Left renal pelvis (tissue), 4 donors: Measurements from ENCODE around the gene OR4D11. TPM values are rescaled to one million over a fixed set of nuclear protein-coding genes. Genes with fewer than 3 reads are reported as not detected.
A peak's percentile ranks its signal among the peaks of the same experiment; 100 is the strongest.
"Not testable (repeated sequence)": the region's sequence is repeated elsewhere in the genome, so short reads cannot be mapped to it uniquely, and the experiment has no call there.

ENCODE experiments used
- DNase-seq, 4 donors: peaks; one replicate each; pipeline ENCODE4 v3.0.0-alpha.2; 2013; ENCODE audit warnings: low read depth in 4 of 4, low spot score in 3 of 4
- polyA plus RNA-seq, 4 donors: library from polyadenylated mRNA; unstranded; fragments of 120-200 nt; gene quantifications; one replicate each; pipeline ENCODE4 v1.2.1, GENCODE V29; 2013; ENCODE audit not compliant: insufficient read length in 4 of 4

OR4D11 gene
- polyA plus RNA-seq = not detected

DNA sequence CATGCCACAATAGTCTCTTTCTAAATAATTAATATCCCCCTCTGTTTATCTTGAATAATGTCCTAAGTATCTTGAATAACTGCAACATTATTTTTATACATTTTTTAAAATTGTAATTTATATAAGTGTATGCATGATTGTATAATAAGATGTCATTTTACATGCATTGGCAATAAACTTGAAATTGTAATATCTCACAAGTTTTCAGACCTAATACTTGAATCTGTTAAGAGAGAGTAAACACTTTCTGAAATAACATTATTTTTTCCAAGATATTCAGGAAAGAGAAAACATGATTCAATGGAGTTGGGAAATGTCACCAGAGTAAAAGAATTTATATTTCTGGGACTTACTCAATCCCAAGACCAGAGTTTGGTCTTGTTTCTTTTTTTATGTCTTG, at the start of gene OR4D11:
Gene OR4D11 (plus strand): TSS at position 301 of the 400 bp plus-strand sequence. CDS start 0 bp downstream, at position 301.
- no peak for DNase-seq

DNA sequence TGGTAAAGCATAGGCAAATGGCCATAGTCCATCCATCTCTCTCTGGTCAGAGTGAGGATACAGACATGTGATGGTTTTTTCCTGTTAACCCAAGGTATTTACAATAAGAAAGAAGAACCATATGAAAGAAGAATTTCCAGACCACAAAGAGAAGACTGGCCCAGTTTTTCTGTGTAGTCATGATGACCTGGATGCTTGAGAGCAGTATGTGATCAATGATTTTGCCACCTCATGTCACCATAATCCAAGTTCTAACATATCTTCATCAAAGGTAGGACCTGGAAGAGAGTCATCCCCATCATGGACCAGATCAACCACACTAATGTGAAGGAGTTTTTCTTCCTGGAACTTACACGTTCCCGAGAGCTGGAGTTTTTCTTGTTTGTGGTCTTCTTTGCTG, 46.7 kb upstream of the OR4D11 start, which contains the start of gene OR4D6:
Gene OR4D6 (plus strand): TSS at position 301 of the 400 bp plus-strand sequence. CDS start 0 bp downstream, at position 301.
- DNase-seq = no peak

- no peak for DNase-seq
Observed at GRCh38 chr11:59459916-59460315, 43.5 kb upstream of the OR4D11 start.

DNA sequence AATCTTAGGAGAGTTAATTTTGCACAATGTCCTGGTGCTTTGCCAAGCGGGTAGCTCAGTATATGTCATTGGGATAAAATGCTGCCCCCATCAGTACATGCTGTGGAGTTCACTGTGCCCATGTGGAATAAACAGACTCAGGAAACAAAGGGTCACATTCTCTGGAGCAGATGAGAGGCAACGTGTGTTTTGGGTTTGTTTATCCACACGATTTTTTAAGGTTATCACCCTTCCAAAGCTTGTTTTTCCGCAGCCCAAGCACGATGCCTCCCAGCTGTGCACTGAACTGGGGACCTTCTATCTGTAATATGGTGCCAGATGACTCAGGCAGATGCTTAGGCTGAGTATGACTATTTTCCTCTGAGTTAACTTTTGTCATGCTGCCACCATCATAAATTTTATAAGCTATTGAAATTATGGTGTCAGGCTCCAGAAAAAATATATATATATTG, 40.2 kb upstream of the OR4D11 start:
- peak in 1 of 4 donors; percentile 5 for DNase-seq

DNA sequence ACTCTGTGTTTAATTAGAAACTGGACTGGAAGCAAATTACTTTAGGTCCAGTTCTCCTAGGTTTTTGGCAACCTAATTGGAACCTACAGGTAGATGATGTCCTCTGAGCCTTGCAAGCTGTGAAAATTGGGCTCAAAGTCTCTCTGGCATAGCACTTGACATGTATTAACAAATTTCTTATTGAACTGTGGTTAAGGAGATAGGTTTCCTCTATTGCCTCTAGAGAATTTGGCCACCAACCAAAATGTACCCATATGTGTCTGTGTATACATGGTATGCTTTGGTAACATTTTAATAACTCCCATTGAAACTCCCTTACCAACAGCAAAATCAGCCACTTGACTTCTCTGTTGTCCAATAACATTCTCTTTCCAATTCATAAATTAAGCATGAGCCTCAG, 30.4 kb upstream of the OR4D11 start, which contains the start of gene OR4D10:
Gene OR4D10 (plus strand): TSS at position 301 of the 400 bp plus-strand sequence. CDS start 4,115 bp downstream, outside the sequence.
- no peak for DNase-seq

GRCh38 chr11:59475176-59475575, 28.2 kb upstream of the OR4D11 start:
- no peak for DNase-seq

GRCh38 chr11:59479906-59480305, 23.5 kb upstream of the OR4D11 start:
- DNase-seq = no peak

DNA sequence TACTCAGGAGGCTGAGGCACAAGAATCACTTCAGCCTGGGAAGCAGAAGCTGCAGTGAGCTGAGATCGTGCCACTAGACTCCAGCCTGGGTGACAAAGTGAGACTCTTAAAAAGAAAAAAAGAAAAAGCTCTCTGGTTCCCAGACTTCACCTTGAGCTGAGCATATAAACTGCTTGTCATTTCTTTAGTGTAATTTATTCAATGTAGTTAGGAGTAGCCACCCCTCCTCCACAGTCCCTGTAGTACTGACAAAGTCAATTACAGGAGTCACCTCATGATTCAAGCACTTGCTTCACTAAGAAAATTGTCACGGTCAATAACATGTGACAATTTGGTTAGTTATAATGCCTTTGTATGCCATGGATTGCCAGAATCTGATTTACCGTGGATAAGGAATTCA, 23.0 kb upstream of the OR4D11 start:
- no peak for DNase-seq

GRCh38 chr11:59501931-59502330, 1.4 kb upstream of the OR4D11 start:
- no peak for DNase-seq

DNA sequence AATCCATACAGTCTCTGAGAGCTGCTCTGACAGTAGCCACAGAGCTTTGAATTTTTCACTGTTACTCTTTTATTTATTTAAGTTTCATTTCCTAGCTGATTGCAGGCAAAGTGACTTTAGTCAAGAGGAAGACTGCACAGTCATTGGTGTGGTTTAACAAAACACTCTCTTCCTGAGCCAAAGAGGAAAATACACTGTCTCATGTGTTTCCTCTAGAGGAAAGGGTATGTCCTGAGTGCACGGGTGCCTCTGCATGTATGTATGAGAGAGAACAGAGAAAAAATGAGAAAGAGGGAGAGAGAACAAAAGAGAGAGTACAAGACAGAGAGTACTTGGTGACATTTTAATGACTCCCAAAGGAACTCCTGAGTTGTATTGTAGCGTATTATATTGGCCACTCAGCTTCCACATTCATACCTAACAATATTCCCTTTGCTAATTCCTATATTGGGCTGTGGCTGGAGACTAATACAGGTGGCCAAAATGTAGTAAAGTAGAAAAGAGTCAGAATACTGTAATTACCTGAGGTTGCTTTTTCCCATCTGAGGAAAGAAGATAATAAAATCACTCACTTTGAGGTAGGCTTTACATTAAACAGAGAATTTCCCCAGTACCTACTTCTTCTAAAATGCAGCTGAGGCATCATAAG, 7.7 kb downstream of the OR4D11 start, which contains the start of gene OR4D9:
Gene OR4D9 (plus strand): TSS at position 599 of the 649 bp plus-strand sequence. CDS start 3,374 bp downstream, outside the sequence.
- no peak for DNase-seq

DNA sequence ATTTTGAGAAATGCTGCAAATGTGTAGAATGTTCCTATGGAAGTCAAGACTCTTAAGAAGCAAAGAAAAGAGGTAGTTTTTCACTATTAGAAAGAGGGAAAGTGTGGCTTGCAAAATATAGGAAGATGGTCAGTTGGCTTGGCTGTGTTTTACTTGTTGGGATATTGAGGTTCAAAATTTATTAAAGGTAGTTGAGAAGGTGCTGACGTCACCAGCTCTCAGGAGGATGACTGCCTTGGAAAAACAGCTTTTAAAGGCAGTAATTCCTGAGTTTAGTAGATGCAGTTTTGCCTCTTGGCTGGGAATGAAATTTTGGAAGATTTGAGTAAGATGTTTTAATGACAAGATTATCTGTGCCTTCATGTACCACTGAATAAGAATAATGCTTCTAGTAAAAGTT, 8.3 kb downstream of the OR4D11 start:
- DNase-seq = no peak

DNA sequence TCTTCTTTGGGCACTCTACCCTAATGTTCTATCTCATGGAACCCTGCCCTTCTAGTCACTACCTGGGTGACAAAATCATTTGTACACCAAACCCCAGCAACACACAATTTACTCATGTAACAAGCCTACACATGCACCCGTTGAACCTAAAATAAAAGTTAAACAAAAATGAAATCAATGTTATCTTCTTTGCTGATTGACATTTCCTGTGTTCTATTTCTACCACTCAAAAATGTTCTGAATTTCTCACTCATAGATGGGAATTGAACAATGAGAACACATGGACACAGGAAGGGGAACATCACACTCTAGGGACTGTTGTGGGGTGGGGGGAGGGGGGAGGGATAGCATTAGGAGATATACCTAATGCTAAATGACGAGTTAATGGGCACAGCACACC, 16.8 kb downstream of the OR4D11 start:
- not testable (repeated sequence) for DNase-seq

DNA sequence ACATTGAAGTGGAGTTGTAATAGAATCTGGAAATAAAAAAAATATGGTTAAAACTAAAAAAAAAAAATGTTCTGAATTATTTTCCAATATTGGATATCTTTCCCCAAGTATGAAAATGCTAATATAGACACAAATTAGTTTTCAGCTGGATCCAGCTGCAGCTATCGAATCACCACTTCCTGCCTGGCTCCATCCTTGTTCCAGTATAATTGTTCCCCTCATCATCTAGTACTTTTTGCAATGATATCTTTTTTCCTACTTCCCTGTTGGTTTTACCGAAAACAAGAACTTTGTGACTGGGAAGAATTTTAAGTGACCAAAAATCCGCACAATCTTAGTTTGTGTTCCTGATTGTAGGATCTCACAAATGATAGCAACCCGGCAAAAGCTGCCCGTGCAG, 17.4 kb downstream of the OR4D11 start:
- no peak for DNase-seq

DNA sequence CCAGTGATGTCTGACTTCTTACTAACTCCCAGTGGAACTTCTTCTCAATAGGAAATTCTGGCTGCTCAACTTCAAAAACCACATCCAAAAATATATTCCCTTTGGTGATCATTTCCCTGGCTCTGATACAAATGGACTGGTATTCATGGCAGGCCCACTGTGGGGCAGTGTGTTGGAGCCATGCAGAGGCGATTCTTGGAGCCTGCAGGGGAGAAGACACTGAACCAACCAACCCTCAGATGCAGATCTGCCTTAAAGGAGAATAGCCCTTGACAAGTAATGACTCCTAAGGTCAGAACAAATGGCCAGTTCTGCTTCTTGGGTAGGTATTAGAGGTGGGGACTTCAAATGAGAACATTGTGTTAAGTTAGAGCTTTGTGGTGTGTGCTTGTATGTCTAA, 20.2 kb downstream of the OR4D11 start:
- no peak for DNase-seq

DNA sequence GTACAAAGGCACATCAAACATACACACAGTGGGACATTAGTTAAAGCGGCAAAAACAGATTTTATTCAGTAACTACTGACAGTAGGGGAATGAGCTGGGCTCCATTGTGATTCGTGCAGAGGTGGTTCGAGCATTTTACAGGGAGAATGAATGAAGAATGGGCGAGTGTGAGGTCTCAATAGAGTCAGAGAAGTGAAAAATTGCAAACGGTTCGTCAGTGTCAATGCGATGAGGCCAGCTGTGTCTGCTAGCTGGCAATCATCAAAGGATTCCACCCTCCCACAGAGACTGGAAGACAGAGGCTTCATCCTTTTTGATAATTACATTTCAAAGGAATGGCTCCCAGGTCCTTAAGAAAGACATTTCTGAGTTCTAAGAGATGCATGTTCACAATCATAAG, 25.3 kb downstream of the OR4D11 start:
- no peak for DNase-seq

- DNase-seq = no peak
Observed at GRCh38 chr11:59532620-59533019, 29.2 kb downstream of the OR4D11 start.

DNA sequence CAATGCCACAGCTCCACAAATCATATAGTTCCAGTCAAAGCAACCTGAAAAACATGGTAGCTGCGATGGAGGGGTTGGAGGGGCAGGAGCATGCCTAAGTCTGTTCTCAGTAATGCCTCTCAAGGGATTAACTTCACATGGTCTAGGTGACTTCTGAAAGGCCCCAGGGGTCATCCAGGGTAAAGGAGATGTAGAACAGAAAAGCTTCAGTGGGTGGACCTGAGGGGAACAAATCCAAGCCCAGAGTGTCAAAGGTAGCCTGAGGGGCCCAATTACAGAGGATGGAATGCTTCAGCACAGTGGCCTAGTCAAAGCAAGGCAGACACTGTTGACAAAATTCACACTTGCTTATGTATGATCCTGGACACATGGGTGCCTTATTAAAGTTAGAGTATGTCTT, 31.3 kb downstream of the OR4D11 start:
- DNase-seq = no peak

DNA sequence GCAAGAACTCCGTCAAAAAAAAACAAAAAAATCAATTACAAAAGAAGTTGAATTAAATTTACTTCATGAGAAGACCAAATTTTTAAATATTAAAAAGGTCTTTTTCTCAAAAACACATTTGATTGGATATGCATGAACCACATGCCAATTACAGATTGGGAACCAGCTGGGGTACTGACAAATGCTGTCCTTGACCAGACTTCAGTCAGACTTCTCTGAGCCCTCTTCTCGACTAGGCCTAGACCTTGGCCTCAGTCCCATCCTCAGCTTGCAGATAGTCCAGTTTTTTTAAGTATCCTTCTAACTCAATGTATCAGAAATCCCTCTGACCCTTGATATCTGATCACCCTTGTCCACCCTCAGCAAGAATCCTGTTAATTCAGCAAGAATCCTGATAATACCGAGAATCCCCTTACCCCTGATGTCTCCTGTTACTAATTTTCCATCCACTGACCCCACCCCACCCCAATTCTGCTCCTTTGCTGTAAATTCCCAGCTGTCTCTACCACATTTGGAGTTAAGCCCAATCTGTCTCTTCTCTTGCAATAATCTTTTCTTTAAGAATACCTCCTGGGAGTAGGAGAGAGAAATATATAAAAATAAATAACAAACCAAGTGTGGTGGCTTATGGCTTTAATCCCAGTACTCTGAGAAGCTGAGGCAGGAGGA, 38.9 kb downstream of the OR4D11 start:
- no peak for DNase-seq

- not testable (repeated sequence) for DNase-seq
Observed at GRCh38 chr11:59543713-59544112, 40.3 kb downstream of the OR4D11 start.

DNA sequence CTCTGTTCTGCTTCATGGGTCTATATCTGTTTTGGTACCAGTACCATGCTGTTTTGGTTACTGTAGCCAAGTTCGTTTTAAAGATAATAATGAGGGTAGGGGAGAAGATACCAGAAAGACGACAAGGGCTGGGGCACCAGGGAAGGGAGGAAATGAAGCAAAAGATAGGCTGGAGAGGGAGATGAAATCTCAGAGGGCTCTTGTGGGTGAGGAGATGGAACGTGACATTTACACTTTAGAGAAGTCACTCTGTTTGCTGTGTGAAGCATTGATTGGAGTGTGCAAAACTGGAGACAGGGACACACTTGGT, 41.4 kb downstream of the OR4D11 start:
- no peak for DNase-seq

- DNase-seq = no peak
Observed at GRCh38 chr11:59545179-59546020, 42.0 kb downstream of the OR4D11 start.
